Neural progenitor cell (in vitro differentiated cells): Measurements from ENCODE around the gene ADCY3.

ENCODE experiments used
- CTCF ChIP-seq: fragments of 200-600 bp; sonication (generic); IDR thresholded peaks from 2 replicates; pipeline ENCODE4 v1.5.1; 2017; ENCODE audit warnings: antibody characterized with exemption, mild to moderate bottlenecking
- EZH2phosphoT487 ChIP-seq: fragments of 200-600 bp; sonication (generic); IDR thresholded peaks from 2 replicates; pipeline ENCODE4 v1.6.1; 2017; ENCODE audit warnings: antibody characterized with exemption

- no peak for TF ChIP-seq CTCF
- no peak for TF ChIP-seq EZH2phosphoT487
Measured at GRCh38 chr2:24887307-24887874, 32.6 kb downstream of the ADCY3 start.
